ENCODE data around the gene TRIM37. TPM values are rescaled to one million over a fixed set of nuclear protein-coding genes. Genes with fewer than 3 reads are reported as not detected.
"Not testable (repeated sequence)": the region's sequence is repeated elsewhere in the genome, so short reads cannot be mapped to it uniquely, and the experiment has no call there.

TRIM37 gene
- polyA plus RNA-seq, 4 donors = 5.6 to 11.3 (median 8.5) TPM

DNA sequence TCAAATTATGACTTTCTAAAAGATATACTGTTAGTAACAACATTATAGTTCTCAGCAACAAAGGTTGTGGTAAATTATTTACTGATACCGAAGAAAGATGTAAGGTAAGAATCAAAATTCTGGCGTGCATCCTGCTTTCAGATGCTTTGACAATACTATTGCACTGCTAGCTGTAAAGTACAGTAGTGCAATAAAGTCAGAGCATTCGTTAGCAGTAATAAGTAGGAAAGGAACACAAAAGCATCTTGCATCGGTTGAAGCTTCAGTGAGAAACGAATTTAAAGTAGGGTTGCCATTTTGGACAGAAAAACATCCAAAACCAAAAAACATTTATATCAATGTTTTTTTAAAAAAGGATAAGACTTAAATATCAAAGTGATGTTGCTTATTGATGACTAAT, 44.3 kb upstream of the TRIM37 start:
- H3K36me3 ChIP-seq (ENCODE audit: control insufficient read depth in 3 of 3, insufficient read depth in 2 of 3, low read depth in 1 of 3, low read length in 3 of 3) = no peaks in the 10 kb centered on the region
- no peaks in the 10 kb centered on the region for H3K27me3 ChIP-seq (ENCODE audit: control insufficient read depth in 3 of 3, insufficient read depth in 3 of 3, low read length in 3 of 3)
- no peaks in the 10 kb centered on the region for H3K4me1 ChIP-seq (ENCODE audit: control insufficient read depth in 3 of 3, insufficient read depth in 2 of 3, low read depth in 1 of 3, low read length in 2 of 3)
- H3K4me3 ChIP-seq (ENCODE audit: low read depth in 1 of 3, low read length in 3 of 3) = no peak overlapping the region
- no peak for DNase-seq
- H3K27ac ChIP-seq (ENCODE audit: low read depth in 1 of 3, low read length in 2 of 3) = no peak overlapping the region
- no peaks in the 10 kb centered on the region for H3K9me3 ChIP-seq (ENCODE audit: control insufficient read depth in 2 of 2, insufficient read depth in 1 of 2, low read depth in 1 of 2, low read length in 1 of 2)
- FAIRE-seq = no peak
- 70 to 79% (median 79%) methylated on average over 5 of the region's 5 CpGs for WGBS, 3 donors

DNA sequence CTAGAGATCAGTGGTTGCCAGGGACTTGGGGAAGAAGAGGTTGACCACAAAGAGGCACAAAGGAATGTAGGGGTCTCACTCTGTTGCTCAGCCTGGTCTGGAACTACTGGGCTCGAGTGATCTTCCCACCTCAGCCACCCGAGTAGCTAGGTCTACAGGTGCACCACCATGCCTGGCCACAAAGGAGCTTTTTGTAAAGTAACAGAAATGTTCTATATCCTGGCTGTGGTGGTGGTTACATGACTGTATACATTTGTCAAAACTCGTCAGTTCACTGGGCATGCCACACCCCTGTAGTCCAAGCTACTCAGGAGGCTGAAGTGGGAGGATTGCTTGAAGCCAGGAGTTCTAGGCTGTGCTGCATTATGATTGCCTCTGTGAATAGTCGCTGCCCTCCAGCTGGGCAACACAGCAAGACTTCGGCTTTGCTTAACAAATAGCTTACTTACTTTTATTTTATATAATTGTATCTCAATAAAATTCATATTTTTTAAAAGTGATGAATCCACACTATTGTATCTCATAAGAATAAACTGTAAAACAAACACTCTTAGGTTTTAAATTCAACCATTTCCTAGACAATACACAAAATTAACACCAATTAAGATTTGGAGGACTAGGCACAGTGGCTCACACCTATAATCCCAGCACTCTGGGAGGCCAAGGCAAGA, 43.3 kb upstream of the TRIM37 start:
- Histone ChIP-seq H3K27ac (ENCODE audit: low read depth in 1 of 3, low read length in 2 of 3) (no peak overlapping the region), H3K4me1 (ENCODE audit: control insufficient read depth in 3 of 3, insufficient read depth in 2 of 3, low read depth in 1 of 3, low read length in 2 of 3) (no peaks in the 10 kb centered on the region), H3K36me3 (ENCODE audit: control insufficient read depth in 3 of 3, insufficient read depth in 2 of 3, low read depth in 1 of 3, low read length in 3 of 3) (no peaks in the 10 kb centered on the region), H3K9me3 (ENCODE audit: control insufficient read depth in 2 of 2, insufficient read depth in 1 of 2, low read depth in 1 of 2, low read length in 1 of 2) (no peaks in the 10 kb centered on the region), H3K4me3 (ENCODE audit: low read depth in 1 of 3, low read length in 3 of 3) (no peak overlapping the region), H3K27me3 (ENCODE audit: control insufficient read depth in 3 of 3, insufficient read depth in 3 of 3, low read length in 3 of 3) (no peaks in the 10 kb centered on the region)
- 74 to 90% (median 80%) methylated on average over 5 of the region's 5 CpGs for WGBS, 3 donors
- DNase-seq (no peak), FAIRE-seq (no peak)

DNA sequence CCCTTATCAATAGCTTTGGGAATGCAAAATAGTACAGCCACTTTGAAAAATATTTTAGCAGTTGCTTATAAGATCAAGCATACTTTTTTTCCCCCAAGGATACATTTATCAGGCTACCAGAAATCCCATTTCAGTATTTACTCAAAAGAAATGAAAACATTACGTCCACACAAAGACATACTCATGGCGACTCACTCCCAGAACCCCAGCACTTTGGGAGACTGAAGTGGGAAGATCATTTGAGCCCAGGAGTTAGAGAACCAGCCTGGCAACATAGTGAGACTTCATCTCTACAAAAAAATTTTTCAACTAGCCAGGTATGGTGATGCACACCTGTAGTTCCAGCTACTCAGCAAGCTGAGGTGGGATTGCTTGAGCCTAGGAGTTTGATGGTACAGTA, 42.4 kb upstream of the TRIM37 start:
- H3K9me3 ChIP-seq (ENCODE audit: control insufficient read depth in 2 of 2, insufficient read depth in 1 of 2, low read depth in 1 of 2, low read length in 1 of 2) = no peaks in the 10 kb centered on the region
- WGBS, 3 donors = 91 to 96% (median 91%) methylated on average over 2 of the region's 2 CpGs
- DNase-seq = no peak
- no peaks in the 10 kb centered on the region for H3K4me1 ChIP-seq (ENCODE audit: control insufficient read depth in 3 of 3, insufficient read depth in 2 of 3, low read depth in 1 of 3, low read length in 2 of 3)
- no peak overlapping the region for H3K4me3 ChIP-seq (ENCODE audit: low read depth in 1 of 3, low read length in 3 of 3)
- no peak overlapping the region for H3K27ac ChIP-seq (ENCODE audit: low read depth in 1 of 3, low read length in 2 of 3)
- no peaks in the 10 kb centered on the region for H3K36me3 ChIP-seq (ENCODE audit: control insufficient read depth in 3 of 3, insufficient read depth in 2 of 3, low read depth in 1 of 3, low read length in 3 of 3)
- no peak for FAIRE-seq
- no peaks in the 10 kb centered on the region for H3K27me3 ChIP-seq (ENCODE audit: control insufficient read depth in 3 of 3, insufficient read depth in 3 of 3, low read length in 3 of 3)

DNA sequence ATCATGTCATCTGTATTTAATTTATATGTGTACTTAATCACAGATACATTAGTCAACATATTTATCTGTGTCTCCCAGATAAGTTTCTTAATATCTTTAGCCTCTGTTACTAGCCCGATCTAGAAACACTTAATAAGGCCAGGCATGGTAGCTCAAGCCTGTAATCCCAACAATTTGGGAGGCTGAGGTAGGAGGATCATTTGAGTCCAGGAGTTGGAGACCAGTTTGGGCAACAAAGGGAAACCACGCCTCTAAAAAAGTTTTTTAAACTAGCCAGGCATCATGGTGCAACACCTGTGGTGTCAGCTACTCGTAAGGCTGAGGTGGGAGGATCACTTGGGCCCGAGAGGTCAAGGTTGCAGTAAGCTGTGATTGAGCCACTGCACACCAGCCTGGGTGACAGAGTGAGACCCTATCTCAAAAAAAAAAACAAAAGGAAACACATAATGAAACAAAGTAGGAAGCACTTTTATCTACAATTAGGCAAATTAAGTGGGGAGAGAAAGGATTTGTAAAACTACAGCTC, 39.0 kb upstream of the TRIM37 start:
- Histone ChIP-seq H3K27me3 (ENCODE audit: control insufficient read depth in 3 of 3, insufficient read depth in 3 of 3, low read length in 3 of 3) (no peaks in the 10 kb centered on the region), H3K4me1 (ENCODE audit: control insufficient read depth in 3 of 3, insufficient read depth in 2 of 3, low read depth in 1 of 3, low read length in 2 of 3) (no peaks in the 10 kb centered on the region), H3K4me3 (ENCODE audit: low read depth in 1 of 3, low read length in 3 of 3) (no peak overlapping the region), H3K27ac (ENCODE audit: low read depth in 1 of 3, low read length in 2 of 3) (no peak overlapping the region), H3K9me3 (ENCODE audit: control insufficient read depth in 2 of 2, insufficient read depth in 1 of 2, low read depth in 1 of 2, low read length in 1 of 2) (no peaks in the 10 kb centered on the region), H3K36me3 (ENCODE audit: control insufficient read depth in 3 of 3, insufficient read depth in 2 of 3, low read depth in 1 of 3, low read length in 3 of 3) (peaks cover 0 to 3% (median 0%) of the 10 kb centered on the region in 3 donors)
- FAIRE-seq = no peak
- DNase-seq = no peak
- WGBS, 3 donors = 93 to 96% (median 94%) methylated on average over 4 of the region's 4 CpGs

DNA sequence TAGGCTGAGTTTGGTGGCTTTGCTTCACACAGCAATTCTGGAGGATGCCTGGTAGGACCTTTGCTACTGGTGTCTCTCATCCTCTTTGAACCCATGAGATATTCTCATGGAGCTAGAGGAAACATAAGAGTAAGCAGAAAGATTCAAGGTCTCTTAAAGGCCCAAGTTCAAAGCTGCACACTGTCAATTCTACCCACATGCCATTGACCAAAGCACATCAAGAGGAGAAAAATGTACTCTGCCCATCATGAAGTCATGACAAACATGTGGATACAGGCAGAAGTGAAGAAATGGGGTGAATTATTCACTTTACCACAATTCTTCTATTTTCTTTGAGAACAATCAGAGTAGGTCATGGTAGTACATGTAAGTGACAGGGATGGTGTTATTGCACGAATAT, 35.2 kb upstream of the TRIM37 start:
- peaks cover 0 to 3% (median 0%) of the 10 kb centered on the region in 3 donors for H3K36me3 ChIP-seq (ENCODE audit: control insufficient read depth in 3 of 3, insufficient read depth in 2 of 3, low read depth in 1 of 3, low read length in 3 of 3)
- 90 to 100% (median 95%) methylated on average over 1 of the region's 1 CpG for whole genome bisulfite sequencing, 3 donors
- no peak overlapping the region for H3K27ac ChIP-seq (ENCODE audit: low read depth in 1 of 3, low read length in 2 of 3)
- H3K4me3 ChIP-seq (ENCODE audit: low read depth in 1 of 3, low read length in 3 of 3) = no peak overlapping the region
- FAIRE-seq (no peak), DNase-seq (no peak)
- H3K4me1 ChIP-seq (ENCODE audit: control insufficient read depth in 3 of 3, insufficient read depth in 2 of 3, low read depth in 1 of 3, low read length in 2 of 3) = no peaks in the 10 kb centered on the region
- H3K9me3 ChIP-seq (ENCODE audit: control insufficient read depth in 2 of 2, insufficient read depth in 1 of 2, low read depth in 1 of 2, low read length in 1 of 2) = no peaks in the 10 kb centered on the region
- H3K27me3 ChIP-seq (ENCODE audit: control insufficient read depth in 3 of 3, insufficient read depth in 3 of 3, low read length in 3 of 3) = no peaks in the 10 kb centered on the region

DNA sequence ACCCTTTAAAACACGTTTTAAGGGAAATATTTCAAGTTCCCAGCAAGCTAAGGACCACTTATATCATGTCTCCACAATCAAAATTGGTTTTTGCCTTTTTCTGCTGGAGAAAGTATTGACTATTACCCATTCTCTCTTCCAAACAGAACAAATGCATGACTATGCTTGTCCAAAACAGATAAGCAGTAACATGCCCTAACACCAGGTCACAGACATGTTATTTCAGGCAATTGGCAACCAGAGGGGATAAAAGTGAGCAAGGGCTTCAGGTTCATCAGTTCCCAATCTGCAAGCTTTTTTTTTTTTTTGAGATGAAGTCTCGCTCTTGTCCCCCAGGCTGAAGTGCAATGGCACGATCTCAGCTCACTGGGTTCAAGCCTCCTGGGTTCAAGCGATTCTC, 33.3 kb upstream of the TRIM37 start:
- WGBS, 3 donors = 96 to 99% (median 96%) methylated on average over 4 of the region's 4 CpGs
- DNase-seq = no peak
- Histone ChIP-seq H3K27me3 (ENCODE audit: control insufficient read depth in 3 of 3, insufficient read depth in 3 of 3, low read length in 3 of 3) (no peaks in the 10 kb centered on the region), H3K36me3 (ENCODE audit: control insufficient read depth in 3 of 3, insufficient read depth in 2 of 3, low read depth in 1 of 3, low read length in 3 of 3) (peaks cover 0 to 3% (median 0%) of the 10 kb centered on the region in 3 donors), H3K4me1 (ENCODE audit: control insufficient read depth in 3 of 3, insufficient read depth in 2 of 3, low read depth in 1 of 3, low read length in 2 of 3) (no peaks in the 10 kb centered on the region), H3K9me3 (ENCODE audit: control insufficient read depth in 2 of 2, insufficient read depth in 1 of 2, low read depth in 1 of 2, low read length in 1 of 2) (no peaks in the 10 kb centered on the region), H3K4me3 (ENCODE audit: low read depth in 1 of 3, low read length in 3 of 3) (no peak overlapping the region), H3K27ac (ENCODE audit: low read depth in 1 of 3, low read length in 2 of 3) (no peak overlapping the region)
- FAIRE-seq = no peak

DNA sequence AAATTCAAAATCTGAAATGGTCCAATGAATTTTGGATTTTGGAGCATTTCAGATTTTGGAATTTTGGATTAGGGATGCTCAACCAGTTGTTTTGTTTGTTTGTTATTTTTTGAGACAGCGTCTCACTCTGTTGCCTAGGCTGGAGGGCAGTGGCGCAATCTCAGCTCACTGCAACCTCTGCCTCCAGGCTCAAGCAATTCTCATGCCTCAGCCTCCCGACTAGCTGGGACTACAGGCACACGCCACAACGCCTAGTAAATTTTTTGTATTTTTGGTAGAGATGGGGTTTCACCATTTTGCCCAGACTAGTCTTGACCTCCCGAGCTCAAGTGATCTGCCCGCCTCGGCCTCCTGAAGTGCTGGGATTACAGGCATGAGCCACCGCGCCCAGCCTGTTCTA, 31.7 kb upstream of the TRIM37 start:
- H3K36me3 ChIP-seq (ENCODE audit: control insufficient read depth in 3 of 3, insufficient read depth in 2 of 3, low read depth in 1 of 3, low read length in 3 of 3); H3K4me1 ChIP-seq (ENCODE audit: control insufficient read depth in 3 of 3, insufficient read depth in 2 of 3, low read depth in 1 of 3, low read length in 2 of 3); H3K4me3 ChIP-seq (ENCODE audit: low read depth in 1 of 3, low read length in 3 of 3); DNase-seq; H3K9me3 ChIP-seq (ENCODE audit: control insufficient read depth in 2 of 2, insufficient read depth in 1 of 2, low read depth in 1 of 2, low read length in 1 of 2); H3K27me3 ChIP-seq (ENCODE audit: control insufficient read depth in 3 of 3, insufficient read depth in 3 of 3, low read length in 3 of 3); H3K27ac ChIP-seq (ENCODE audit: low read depth in 1 of 3, low read length in 2 of 3); FAIRE-seq: not testable (repeated sequence)
- WGBS, 3 donors = 93 to 96% (median 96%) methylated on average over 10 of the region's 10 CpGs

DNA sequence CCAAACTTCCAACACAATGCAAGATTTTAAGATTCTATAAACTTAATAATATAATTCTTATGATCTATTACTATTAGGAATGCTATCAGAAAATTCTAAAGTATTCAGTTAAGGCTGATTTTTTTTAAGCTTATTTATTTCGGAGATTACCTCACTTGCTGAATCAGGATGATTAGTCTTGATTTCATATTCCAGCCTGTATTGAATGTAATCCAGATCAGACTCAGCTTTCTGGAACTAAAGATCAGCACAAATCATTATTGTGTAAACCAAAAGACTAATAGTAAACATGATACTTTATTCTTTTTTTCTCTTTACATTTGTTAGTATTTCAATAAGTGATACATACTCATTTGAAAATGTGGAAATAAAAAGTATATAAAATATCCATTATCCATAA, 24.5 kb upstream of the TRIM37 start:
- 68 to 98% (median 88%) methylated on average over 1 of the region's 1 CpG for WGBS, 3 donors
- Histone ChIP-seq H3K27ac (ENCODE audit: low read depth in 1 of 3, low read length in 2 of 3) (no peak overlapping the region), H3K4me3 (ENCODE audit: low read depth in 1 of 3, low read length in 3 of 3) (no peak overlapping the region), H3K36me3 (ENCODE audit: control insufficient read depth in 3 of 3, insufficient read depth in 2 of 3, low read depth in 1 of 3, low read length in 3 of 3) (peaks cover 0 to 8% (median 0%) of the 10 kb centered on the region in 3 donors), H3K9me3 (ENCODE audit: control insufficient read depth in 2 of 2, insufficient read depth in 1 of 2, low read depth in 1 of 2, low read length in 1 of 2) (no peaks in the 10 kb centered on the region), H3K4me1 (ENCODE audit: control insufficient read depth in 3 of 3, insufficient read depth in 2 of 3, low read depth in 1 of 3, low read length in 2 of 3) (no peaks in the 10 kb centered on the region), H3K27me3 (ENCODE audit: control insufficient read depth in 3 of 3, insufficient read depth in 3 of 3, low read length in 3 of 3) (no peaks in the 10 kb centered on the region)
- FAIRE-seq (no peak), DNase-seq (no peak)

DNA sequence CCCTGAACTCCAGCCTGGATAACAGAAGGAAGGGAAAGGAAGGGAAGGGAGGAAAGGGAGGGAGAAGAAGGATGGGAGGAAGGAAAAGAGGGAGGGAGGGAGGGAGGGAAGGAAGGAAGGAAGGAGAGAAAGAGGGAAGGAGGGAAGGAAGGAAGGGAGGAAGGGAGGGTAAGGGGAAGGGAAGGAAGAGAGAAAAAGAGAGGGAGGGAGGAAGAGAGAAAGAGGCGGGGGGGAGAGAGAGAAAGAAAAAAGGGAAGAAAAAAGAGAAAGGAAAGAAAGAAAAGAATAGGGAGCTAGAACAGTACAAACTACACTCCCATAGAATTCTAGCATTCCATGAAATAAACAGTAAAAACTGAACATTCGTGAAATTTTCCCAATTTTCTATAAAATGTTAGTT, 23.1 kb upstream of the TRIM37 start:
- no peaks in the 10 kb centered on the region for H3K9me3 ChIP-seq (ENCODE audit: control insufficient read depth in 2 of 2, insufficient read depth in 1 of 2, low read depth in 1 of 2, low read length in 1 of 2)
- FAIRE-seq (no peak), DNase-seq (no peak)
- WGBS, 3 donors = 42 to 83% (median 46%) methylated on average over 2 of the region's 2 CpGs
- H3K36me3 ChIP-seq (ENCODE audit: control insufficient read depth in 3 of 3, insufficient read depth in 2 of 3, low read depth in 1 of 3, low read length in 3 of 3) = peaks cover 0 to 10% (median 0%) of the 10 kb centered on the region in 3 donors
- H3K4me3 ChIP-seq (ENCODE audit: low read depth in 1 of 3, low read length in 3 of 3) = no peak overlapping the region
- H3K27me3 ChIP-seq (ENCODE audit: control insufficient read depth in 3 of 3, insufficient read depth in 3 of 3, low read length in 3 of 3) = no peaks in the 10 kb centered on the region
- no peaks in the 10 kb centered on the region for H3K4me1 ChIP-seq (ENCODE audit: control insufficient read depth in 3 of 3, insufficient read depth in 2 of 3, low read depth in 1 of 3, low read length in 2 of 3)
- H3K27ac ChIP-seq (ENCODE audit: low read depth in 1 of 3, low read length in 2 of 3) = no peak overlapping the region

All from small intestine (tissue), 7 donors.